ENCODE results near the gene TCP11L2. TPM values are rescaled to one million over a fixed set of nuclear protein-coding genes. Genes with fewer than 3 reads are reported as not detected.
"Not testable (repeated sequence)": the region's sequence is repeated elsewhere in the genome, so short reads cannot be mapped to it uniquely, and the experiment has no call there.

The TCP11L2 gene
- polyA plus RNA-seq, 1 donor from 2014 or later: 16.6 TPM

GRCh38 chr12:106285982-106286381, 16.6 kb upstream of the TCP11L2 start:
- H3K27ac ChIP-seq (ENCODE audit: low read length): no peak overlapping the region

GRCh38 chr12:106286576-106287162, 15.9 kb upstream of the TCP11L2 start:
- not testable (repeated sequence) for H3K9ac ChIP-seq (ENCODE audit: low read length); H3F3A ChIP-seq (ENCODE audit: insufficient read depth, low read length, poor library complexity, severe bottlenecking); H3K27ac ChIP-seq (ENCODE audit: low read length); H3K36me3 ChIP-seq (ENCODE audit: insufficient read depth, low read length); H3K79me2 ChIP-seq (replicated peaks; ENCODE audit: insufficient read depth, low read length); H3K9me3 ChIP-seq (ENCODE audit: low read length); H3K9me2 ChIP-seq (ENCODE audit: insufficient read depth, low read length); H4K20me1 ChIP-seq (ENCODE audit: insufficient read depth); H3K4me3 ChIP-seq (ENCODE audit: low read length); H3K27me3 ChIP-seq (ENCODE audit: insufficient read depth, low read depth, low read length); H3K4me2 ChIP-seq (ENCODE audit: low read length); H2AFZ ChIP-seq (ENCODE audit: low read depth, low read length)

More at GRCh38 chr12:106285982-106286381, 16.6 kb upstream of the TCP11L2 start:
- H3K9me3 ChIP-seq (ENCODE audit: low read length): no peaks in the 10 kb centered on the region
- H3F3A ChIP-seq (ENCODE audit: insufficient read depth, low read length, poor library complexity, severe bottlenecking): no peaks in the 10 kb centered on the region
- H2AFZ ChIP-seq (ENCODE audit: low read depth, low read length): no peak overlapping the region
- no peaks in the 10 kb centered on the region for H3K36me3 ChIP-seq (ENCODE audit: insufficient read depth, low read length)
- H3K79me2 ChIP-seq (replicated peaks; ENCODE audit: insufficient read depth, low read length): no peaks in the 10 kb centered on the region
- no peaks in the 10 kb centered on the region for H4K20me1 ChIP-seq (ENCODE audit: insufficient read depth)
- H3K4me3 ChIP-seq (ENCODE audit: low read length): no peak overlapping the region
- TF ChIP-seq REST (IDR thresholded peaks at IDR 0.05; ENCODE audit: borderline replicate concordance) (no peak), CTCF (IDR thresholded peaks at IDR 0.05; ENCODE audit: poor library complexity, severe bottlenecking) (no peak), RAD21 (conservative IDR thresholded peaks at IDR 0.05) (no peak), POLR2AphosphoS5 (IDR thresholded peaks at IDR 0.05) (no peak), EP300 (conservative IDR thresholded peaks at IDR 0.05; ENCODE audit: poor library complexity, severe bottlenecking) (no peak), EZH2 (IDR thresholded peaks at IDR 0.05; ENCODE audit: borderline replicate concordance, insufficient read depth, low read length, poor library complexity, severe bottlenecking) (no peak), SMC3 (conservative IDR thresholded peaks at IDR 0.05; ENCODE audit: poor library complexity) (no peak), MXI1 (conservative IDR thresholded peaks at IDR 0.05; ENCODE audit: poor library complexity, severe bottlenecking) (no peak), TAF1 (IDR thresholded peaks at IDR 0.05; ENCODE audit: low read depth) (no peak)
- no peak overlapping the region for H3K4me2 ChIP-seq (ENCODE audit: low read length)
- no peaks in the 10 kb centered on the region for H3K27me3 ChIP-seq (ENCODE audit: insufficient read depth, low read depth, low read length)
- no peaks in the 10 kb centered on the region for H3K9me2 ChIP-seq (ENCODE audit: insufficient read depth, low read length)
- no peak overlapping the region for H3K9ac ChIP-seq (ENCODE audit: low read length)

GRCh38 chr12:106287364-106287763, 15.2 kb upstream of the TCP11L2 start:
- no peak overlapping the region for H3K4me2 ChIP-seq (ENCODE audit: low read length)
- H3K27me3 ChIP-seq (ENCODE audit: insufficient read depth, low read depth, low read length): no peaks in the 10 kb centered on the region
- H2AFZ ChIP-seq (ENCODE audit: low read depth, low read length): no peak overlapping the region
- no peaks in the 10 kb centered on the region for H3K9me2 ChIP-seq (ENCODE audit: insufficient read depth, low read length)
- H3K27ac ChIP-seq (ENCODE audit: low read length): no peak overlapping the region
- no peak overlapping the region for H3K9ac ChIP-seq (ENCODE audit: low read length)
- H4K20me1 ChIP-seq (ENCODE audit: insufficient read depth): no peaks in the 10 kb centered on the region
- no peaks in the 10 kb centered on the region for H3F3A ChIP-seq (ENCODE audit: insufficient read depth, low read length, poor library complexity, severe bottlenecking)
- TF ChIP-seq TAF1 (IDR thresholded peaks at IDR 0.05; ENCODE audit: low read depth) (no peak), POLR2AphosphoS5 (IDR thresholded peaks at IDR 0.05) (no peak), EZH2 (IDR thresholded peaks at IDR 0.05; ENCODE audit: borderline replicate concordance, insufficient read depth, low read length, poor library complexity, severe bottlenecking) (no peak), CTCF (IDR thresholded peaks at IDR 0.05; ENCODE audit: poor library complexity, severe bottlenecking) (no peak), RAD21 (conservative IDR thresholded peaks at IDR 0.05) (no peak), MXI1 (conservative IDR thresholded peaks at IDR 0.05; ENCODE audit: poor library complexity, severe bottlenecking) (no peak), SMC3 (conservative IDR thresholded peaks at IDR 0.05; ENCODE audit: poor library complexity) (no peak), EP300 (conservative IDR thresholded peaks at IDR 0.05; ENCODE audit: poor library complexity, severe bottlenecking) (no peak), REST (IDR thresholded peaks at IDR 0.05; ENCODE audit: borderline replicate concordance) (no peak)
- H3K79me2 ChIP-seq (replicated peaks; ENCODE audit: insufficient read depth, low read length): no peaks in the 10 kb centered on the region
- H3K9me3 ChIP-seq (ENCODE audit: low read length): no peaks in the 10 kb centered on the region
- H3K36me3 ChIP-seq (ENCODE audit: insufficient read depth, low read length): no peaks in the 10 kb centered on the region
- H3K4me3 ChIP-seq (ENCODE audit: low read length): no peak overlapping the region

Measured in neural cell (in vitro differentiated cells).